ENCODE data around the gene MAPKAPK3.

MAPKAPK3 gene

GRCh38 chr3:50695031-50695430 lies 78.1 kb downstream of the MAPKAPK3 start:
- DNase-seq: no peak

- DNase-seq: no peak
Measured at GRCh38 chr3:50696276-50696675, 79.3 kb downstream of the MAPKAPK3 start.

GRCh38 chr3:50698269-50698668 lies 81.3 kb downstream of the MAPKAPK3 start:
- no peak for DNase-seq

All from fibroblast of skin of back (primary cell).